NOMO-1 (cell line): ENCODE measurements around the gene SNX15.
"Not testable (repeated sequence)": the region's sequence is repeated elsewhere in the genome, so short reads cannot be mapped to it uniquely, and the experiment has no call there.

ENCODE experiments used
- DNase-seq, 2 experiments: peaks; one replicate each; lab custom pipeline; 2025; ENCODE audit not compliant: unreplicated experiment in 2 of 2; lab: John Stamatoyannopoulos, UW

SNX15 gene

GRCh38 chr11:65027213-65028067, at the start of gene SNX15:
TSS of gene SNX15 (plus strand) at chr11:65027439. CDS start at chr11:65027538, 99 bp downstream.
- DNase-seq, result peak; percentile 98

- not testable (repeated sequence) for DNase-seq
These were observed 43.9 kb upstream of the SNX15 start for GRCh38 chr11:64983339-64983738.

GRCh38 chr11:64987998-64988854, 39.0 kb upstream of the SNX15 start:
- DNase-seq, result no peak

- no peak for DNase-seq
These were observed 37.8 kb upstream of the SNX15 start for GRCh38 chr11:64989416-64989815.

GRCh38 chr11:64990222-64990923, 36.9 kb upstream of the SNX15 start:
- peak; percentile 42 to 54 for DNase-seq

DNA sequence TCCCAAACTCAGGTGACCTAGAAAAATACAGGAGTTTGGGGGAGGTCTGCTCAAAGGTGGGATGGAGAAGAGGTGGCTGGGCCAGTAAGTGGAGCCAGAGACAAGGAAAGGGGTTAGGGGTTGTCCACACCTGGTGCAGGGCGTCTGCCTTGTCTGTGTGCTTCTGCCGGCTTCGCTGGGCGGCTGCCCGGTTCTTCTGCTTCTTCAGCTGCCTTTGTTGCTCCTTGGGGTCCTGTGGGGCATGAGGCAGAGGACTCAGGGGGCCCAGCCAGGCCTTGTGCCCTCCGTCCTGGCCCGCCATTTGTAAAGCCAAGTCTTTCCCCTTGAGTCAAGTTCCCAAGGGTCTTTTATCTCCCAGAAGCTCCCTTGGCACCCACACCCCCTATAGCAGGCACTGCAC, 32.9 kb upstream of the SNX15 start:
- DNase-seq, result no peak

- DNase-seq, result no peak
These were observed 30.9 kb upstream of the SNX15 start for GRCh38 chr11:64996327-64996709.

- peak; percentile 56 to 66 for DNase-seq
These were observed 30.4 kb upstream of the SNX15 start, which contains the start of gene BATF2 for GRCh38 chr11:64996710-64997380. TSS of gene BATF2 (minus strand) at chr11:64996971. CDS start at chr11:64996914, 57 bp downstream.

DNA sequence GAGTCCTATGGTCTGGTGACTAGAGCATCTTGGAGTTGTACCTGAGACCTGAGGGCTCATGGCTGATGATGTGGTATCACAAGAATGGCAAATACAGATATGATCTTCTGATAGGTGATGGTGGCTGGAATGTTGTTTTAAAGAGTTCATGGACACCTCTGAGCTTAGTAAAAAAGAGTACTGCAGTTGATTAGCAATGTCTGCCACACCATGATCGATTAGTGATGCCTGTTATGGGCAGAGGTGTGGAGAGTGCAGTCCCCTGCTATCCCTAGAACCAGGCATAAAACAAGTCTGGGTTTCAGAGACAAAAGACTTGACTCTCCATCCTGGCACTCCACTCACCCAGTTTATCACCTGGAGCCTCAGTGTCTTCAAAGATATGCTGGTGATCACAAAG, 29.1 kb upstream of the SNX15 start:
- no peak for DNase-seq

DNA sequence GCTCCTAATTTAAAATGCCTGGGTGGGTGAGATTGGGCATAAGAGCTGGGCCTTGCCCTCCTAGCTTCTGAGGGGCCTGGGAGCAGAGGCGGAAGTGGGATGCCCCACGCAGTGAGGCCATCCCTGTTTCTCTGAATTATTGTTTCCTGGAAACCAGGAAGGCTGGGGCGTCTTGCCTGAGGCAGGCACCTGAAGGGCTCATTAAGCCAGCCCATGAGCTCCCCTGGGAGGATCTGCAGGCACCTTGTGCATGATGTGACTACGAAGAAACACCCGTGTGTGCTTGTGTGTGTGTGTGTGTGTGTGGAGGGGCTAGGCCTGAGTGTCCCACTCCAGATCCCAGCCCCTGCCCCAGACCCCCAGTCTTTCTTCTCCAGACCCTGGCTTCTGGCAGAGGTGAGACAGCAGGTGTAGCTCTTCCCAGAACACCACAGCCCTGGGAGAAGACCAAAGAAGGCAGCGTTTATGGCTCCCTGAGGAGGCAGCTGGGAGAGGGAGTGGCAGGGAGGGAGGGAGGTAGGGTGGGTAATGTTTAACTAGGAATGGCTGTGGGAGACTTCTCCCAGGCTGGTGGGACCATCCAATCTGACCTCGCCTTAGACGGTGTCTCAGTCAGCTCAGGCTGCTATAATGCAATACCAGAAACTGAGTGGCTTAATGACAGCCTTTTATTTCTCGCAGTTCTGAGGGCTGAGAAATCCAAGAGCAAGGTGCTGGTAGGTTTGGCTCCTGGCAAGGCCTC, 28.4 kb upstream of the SNX15 start:
- DNase-seq, result no peak

GRCh38 chr11:64999478-64999877, 27.8 kb upstream of the SNX15 start:
- DNase-seq, result no peak

DNA sequence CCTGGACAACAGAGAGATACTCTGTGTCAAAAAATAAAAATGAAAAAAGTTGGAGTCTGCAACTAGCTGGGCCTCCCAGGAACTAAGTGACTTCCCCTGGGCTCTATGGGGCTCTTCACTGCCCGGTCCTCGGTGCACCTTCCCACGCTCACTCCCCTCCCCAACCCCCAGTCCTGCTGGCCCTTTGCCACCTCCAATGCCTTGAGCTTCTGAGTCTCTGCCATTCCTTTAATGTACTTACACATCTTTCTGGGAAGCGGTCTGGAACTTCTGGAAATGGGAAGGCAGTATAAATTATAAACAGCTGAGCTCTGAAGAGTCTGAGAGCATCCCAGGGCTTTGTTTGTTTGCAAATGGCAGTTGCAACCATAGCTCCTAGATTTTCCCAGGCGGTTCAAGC, 24.5 kb upstream of the SNX15 start:
- no peak for DNase-seq

- no peak for DNase-seq
These were observed 24.0 kb upstream of the SNX15 start for GRCh38 chr11:65003282-65003681.

DNA sequence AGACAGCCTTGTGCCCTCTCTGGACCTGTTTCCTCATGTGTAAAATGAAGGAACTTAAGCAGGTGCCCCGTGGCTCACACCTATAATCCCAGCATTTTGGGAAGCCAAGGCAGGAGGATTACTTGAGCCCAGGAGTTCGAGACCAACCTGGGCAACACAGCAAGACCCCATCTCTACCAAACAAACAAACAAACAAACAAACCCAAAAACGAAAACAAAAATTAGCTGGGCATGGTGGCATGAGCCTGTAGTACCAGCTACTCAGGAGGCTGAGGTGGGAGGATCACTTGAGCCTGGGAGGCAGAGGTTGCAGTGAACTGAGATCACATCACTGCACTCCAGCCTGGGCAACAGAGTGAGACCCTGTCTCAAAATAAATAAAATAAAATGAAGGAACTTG, 23.3 kb upstream of the SNX15 start:
- not testable (repeated sequence) for DNase-seq

DNA sequence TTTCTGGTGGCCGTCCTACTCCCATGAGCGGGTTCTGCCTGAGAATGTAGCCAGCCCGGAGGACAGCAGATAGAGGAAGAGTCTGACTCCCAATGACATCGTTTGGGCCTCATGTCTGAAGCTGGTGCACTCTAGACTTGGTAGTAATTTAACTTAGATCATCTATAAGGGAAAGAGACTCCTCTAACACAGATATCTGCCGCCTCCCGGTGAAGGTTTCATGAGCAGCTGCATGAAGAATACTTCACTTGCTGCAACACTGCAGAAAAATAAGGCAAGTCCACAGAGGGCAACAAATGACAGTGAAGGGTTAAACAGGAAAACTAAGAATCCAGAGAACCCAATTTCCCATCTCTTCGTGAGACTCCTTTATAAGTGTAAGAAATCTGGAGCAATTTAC, 19.2 kb upstream of the SNX15 start:
- no peak for DNase-seq

- no peak for DNase-seq
These were observed 18.4 kb upstream of the SNX15 start for GRCh38 chr11:65008873-65009272.

DNA sequence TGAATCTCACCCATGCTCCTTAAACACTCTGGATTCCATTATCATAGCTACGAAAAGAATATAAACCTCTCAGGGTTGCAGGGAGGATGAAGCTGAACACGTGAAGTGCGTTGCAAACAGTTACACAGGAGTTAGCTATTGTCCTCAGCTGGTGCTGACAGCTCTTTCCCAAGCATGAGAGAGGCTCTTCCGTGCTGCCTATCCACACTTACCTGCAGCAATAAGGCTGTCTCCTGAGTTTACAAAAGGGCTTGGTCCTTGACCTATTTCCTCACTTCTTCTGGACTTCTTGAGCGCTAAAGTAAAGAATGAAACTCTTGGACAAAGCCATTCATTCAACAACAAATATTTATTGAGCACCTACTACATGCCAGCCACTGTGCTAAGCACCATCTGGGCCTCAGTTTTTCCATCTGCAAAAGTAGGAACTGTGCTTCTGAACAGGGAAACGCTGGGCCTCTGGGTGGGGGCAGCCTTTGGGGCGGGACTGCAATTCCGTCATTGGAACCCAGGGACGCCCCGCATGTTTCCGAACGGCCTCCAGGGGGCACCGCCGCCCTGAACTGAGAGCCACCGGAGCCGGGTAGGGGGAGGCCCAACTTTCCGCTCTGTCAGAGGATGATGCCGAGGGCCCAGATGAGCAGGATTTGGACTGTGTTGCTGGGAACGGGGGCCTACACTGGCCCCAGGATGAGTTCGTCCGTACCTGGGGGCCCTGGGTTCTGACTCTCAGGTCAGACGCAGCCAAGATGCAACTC, 13.9 kb upstream of the SNX15 start:
- DNase-seq, result peak; percentile 88 to 95

GRCh38 chr11:65013888-65014725, 13.1 kb upstream of the SNX15 start, which contains the start of gene ARL2:
TSS of gene ARL2 (plus strand) at chr11:65014160. CDS start at chr11:65014208, 48 bp downstream.
- DNase-seq, result peak; percentile 81 to 84
